NCI-H2171 treated with DMSO at 0.1 percent for 48 hours (cell line): ENCODE results near the gene ANKZF1.

Experiments used
- DNase-seq: peaks from one replicate; lab custom pipeline; 2025; lab: John Stamatoyannopoulos, UW

ANKZF1 gene

DNA sequence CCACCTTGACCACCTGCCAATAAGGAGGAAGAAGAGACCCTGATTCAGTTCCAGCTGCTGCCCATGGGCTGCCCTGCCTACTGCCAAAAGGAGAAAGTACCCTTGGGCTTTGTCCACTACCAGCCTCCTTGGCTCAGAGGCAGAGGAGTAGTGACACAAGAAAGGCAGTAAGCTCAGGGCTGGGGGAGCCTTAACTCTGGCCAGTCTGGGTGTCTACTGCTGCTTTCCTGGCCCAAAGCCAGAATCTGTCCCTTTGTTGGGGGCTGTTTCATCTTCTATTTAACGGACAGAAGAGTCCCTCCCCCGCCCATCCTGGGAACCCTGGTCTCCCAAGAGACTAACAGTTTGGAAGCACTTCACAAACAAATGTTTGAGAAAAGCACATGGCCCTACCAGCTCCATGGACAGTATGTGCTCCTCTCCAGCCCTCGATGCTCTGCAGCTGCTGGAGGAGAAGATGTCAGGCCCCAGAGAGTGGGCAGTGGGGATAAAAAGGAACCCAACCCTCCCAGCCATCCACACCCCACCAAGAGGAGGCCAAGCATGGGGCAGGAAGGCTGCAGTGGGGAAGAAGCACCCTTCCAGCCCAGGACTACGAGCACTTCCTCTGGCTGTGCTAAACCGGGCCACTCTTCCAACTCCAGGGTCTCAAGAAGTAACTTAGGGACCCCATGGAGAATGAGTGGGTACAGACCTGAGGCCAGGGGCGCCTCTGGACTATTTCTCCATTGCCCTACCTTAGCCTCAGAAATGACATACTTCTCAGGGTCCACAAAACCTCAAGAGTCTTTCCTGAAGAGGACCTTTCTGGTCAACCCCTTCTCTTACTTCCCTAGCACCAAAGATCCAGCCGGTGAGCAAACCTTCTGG, 1.3 kb upstream of the ANKZF1 start:
- DNase-seq, result no peak

- DNase-seq, result no peak
Observed at GRCh38 chr2:219228911-219229304, 698 bp upstream of the ANKZF1 start.

GRCh38 chr2:219230059-219230540, 494 bp downstream of the ANKZF1 start:
- DNase-seq, result peak; percentile 63

- DNase-seq, result no peak
Observed at GRCh38 chr2:219234331-219234730, 4.7 kb downstream of the ANKZF1 start.

DNA sequence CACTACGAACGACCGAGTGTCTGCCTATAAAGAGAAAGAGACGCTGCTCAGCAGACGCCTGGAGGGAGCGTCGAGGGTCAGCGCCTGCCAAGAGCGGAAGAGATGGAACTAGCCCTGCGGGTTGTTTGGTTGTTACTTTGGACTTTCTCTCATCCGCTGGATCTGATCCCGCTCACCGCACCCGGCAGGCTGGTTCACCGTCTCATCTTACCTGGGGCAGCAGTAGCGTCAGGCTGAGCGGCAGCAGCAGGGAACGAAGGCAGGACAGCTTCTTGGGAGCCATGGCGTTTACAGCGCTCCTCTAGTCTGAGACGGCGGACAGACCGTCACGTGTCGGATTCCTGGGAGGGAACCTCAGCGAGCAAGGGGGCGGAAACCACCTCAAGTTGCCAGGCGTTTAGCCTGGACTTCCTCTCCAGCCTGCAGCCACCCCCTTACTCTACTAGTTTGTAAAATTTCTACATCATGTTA, 13.7 kb downstream of the ANKZF1 start:
- DNase-seq, result no peak

DNA sequence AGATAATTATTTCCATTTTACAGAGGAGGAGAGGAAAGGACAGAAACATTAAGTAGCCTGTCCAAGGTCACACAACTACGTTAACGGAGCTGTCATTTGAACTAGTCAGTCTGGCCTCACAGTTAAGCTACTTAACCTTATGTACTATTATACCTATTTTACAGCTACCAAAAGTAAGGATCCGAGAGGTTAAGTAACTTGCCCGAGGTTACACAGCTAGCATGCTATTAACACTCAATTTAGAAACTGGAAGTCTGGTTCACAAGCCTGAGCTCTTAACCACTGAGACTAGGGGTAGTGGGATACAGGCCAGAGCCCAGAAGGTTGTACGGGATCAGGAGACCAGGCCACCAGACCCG, 15.2 kb downstream of the ANKZF1 start:
- no peak for DNase-seq

DNA sequence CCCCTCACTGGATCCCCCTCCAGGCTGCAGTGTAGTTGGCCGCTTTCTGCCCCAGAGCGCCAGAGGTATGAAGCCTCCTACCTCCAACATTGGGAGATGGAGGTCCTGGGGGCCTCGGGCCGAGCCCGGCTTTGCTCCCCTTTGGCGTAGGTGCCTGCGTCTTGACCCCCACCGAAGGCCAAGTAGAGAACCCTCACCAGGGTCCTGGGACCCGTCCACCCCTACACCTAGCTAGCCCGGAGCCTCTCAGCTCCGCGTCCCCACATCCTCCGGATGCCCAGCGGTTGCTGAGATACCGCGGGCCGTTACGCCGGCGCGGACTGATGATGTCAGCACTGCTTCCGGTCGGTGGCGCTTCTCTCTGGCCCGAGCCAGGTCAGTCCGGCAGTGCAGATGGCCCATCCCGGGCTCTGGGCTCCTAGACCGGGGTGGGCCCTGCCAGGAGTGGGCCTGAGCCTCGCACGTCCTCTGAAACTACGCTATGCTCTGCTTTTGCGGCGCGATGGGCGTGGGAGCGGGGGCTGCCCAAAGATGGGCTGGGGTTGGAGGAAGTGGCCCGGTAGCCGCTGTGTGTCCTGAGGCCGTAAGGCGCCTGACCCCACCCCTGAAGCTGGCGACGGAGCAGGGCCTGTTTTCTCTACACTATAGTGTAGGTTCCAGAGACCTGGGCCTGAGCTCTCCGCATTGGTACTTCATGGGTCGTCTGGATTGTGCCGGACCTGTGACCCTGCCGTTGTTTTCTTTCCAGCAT, 15.7 kb downstream of the ANKZF1 start, which contains the start of the genes GLB1L and STK16:
Gene GLB1L, minus strand, starts transcription at position 297 of the 751 bp plus-strand sequence. CDS start 1,871 bp downstream, outside the sequence.
Gene STK16, plus strand, starts transcription at position 332 of the 751 bp plus-strand sequence. CDS start 521 bp downstream, outside the sequence.
- DNase-seq, result peak; percentile 74

- DNase-seq, result no peak
Observed at GRCh38 chr2:219245899-219246230, 16.3 kb downstream of the ANKZF1 start.

DNA sequence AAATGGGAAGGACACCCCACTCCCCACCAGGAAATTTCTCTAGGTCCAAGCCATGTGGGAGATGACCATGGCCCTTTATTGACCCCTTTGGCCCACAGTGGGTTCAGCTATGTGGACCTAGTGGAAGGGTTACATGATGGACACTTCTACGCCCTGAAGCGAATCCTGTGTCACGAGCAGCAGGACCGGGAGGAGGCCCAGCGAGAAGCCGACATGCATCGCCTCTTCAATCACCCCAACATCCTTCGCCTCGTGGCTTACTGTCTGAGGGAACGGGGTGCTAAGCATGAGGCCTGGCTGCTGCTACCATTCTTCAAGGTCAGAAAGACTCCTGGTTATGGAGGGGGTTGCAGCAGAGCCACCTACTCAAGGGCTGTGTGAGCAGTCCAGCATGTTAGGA, 17.0 kb downstream of the ANKZF1 start:
- no peak for DNase-seq

DNA sequence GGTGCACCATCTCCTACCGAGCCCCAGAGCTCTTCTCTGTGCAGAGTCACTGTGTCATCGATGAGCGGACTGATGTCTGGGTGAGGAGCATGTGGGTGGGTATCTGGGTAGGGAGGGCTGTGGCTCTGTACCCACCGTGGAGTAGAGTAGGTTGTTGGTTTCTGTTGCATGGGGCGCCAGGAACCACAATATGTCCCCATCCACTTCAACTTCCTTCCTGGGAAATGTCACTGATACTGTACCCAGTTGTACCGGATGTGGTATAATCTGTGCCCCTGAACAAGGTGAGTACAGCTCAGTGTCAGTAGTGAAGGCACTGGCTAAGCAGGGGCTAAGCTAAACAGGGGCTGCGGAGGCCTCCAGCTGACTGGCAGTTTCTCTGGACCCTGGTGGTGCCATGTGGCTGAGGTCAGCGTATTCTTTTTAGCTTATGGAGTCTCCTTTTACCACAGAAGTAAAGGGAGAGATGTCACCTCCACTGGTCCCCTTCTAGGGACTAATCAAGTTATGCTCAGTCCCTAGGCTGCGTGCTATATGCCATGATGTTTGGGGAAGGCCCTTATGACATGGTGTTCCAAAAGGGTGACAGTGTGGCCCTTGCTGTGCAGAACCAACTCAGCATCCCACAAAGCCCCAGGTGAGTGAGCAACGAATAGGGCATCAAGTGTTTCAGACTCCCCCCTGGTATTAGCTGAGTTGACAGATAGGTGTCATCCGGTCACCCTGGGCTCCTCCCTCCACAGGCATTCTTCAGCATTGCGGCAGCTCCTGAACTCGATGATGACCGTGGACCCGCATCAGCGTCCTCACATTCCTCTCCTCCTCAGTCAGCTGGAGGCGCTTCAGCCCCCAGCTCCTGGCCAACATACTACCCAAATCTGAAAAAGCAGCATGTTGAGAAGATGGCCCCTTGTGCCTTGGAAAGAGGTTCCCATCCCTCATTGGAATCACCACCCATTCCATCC, 18.4 kb downstream of the ANKZF1 start:
- DNase-seq, result no peak

DNA sequence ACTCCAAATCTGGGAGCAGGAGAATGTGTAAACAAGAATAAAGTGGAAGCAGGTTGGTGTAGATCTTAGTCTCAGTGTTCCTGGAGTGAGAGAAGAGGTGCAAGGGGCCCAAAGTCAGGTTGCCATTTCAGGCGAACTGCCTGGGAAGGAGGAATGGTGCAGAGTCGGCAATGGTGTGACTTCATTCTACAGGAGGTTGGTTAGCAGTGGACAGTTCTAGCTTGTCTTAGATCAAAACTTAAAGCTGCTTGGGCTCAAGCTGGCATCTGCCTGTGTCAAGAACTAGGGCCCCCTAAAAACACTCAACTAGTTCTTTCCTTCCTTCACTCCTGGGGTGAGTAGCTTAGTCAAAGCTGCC, 19.2 kb downstream of the ANKZF1 start:
- no peak for DNase-seq

- peak; percentile 96 for DNase-seq
Observed at GRCh38 chr2:219249203-219249980, 19.8 kb downstream of the ANKZF1 start.

DNA sequence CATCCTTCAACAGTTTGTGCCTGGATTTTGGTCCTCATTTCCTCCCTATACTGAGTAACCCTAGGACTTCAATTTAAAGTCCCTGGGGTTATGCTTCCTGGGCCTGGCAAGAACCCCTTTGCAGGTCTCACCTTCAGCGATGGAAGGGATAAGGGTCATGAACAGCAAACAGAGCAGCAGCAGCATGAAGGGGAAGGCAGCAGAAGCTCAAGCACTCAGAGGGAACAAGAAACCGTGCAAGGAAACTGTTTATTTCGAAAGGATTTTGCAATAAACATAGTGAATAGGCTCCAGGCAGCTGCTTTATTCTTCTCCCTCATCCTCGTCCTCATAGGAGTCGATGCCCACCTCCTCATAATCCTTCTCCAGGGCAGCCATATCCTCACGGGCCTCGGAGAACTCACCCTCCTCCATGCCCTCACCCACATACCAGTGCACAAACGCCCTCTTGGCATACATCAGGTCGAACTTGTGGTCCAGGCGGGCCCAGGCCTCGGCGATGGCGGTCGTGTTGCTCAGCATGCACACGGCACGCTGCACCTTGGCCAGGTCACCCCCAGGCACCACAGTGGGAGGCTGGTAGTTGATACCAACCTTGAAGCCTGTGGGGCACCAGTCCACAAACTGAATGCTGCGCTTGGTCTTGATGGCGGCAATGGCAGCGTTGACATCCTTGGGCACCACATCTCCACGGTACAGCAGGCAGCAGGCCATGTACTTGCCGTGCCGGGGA, 20.6 kb downstream of the ANKZF1 start:
- no peak for DNase-seq

GRCh38 chr2:219251656-219252055, 22.1 kb downstream of the ANKZF1 start:
- no peak for DNase-seq

DNA sequence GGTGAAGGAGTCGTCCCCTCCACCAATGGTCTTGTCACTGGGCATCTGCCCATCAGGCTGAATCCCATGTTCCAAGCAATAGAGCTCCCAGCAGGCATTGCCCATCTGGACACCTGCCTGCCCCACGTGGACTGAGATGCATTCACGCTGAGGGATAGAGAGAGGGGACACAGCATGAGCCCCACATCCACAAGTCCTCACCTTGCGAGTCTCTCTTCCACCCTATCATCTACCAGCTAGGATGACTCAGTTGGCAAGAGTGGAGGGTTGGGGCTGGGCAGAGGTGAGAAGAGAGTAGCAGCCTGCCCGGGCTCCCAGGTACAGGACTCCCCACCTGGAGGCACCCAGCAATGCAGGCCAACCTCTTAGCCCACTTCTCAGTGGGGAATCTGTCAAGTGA, 22.5 kb downstream of the ANKZF1 start:
- no peak for DNase-seq

GRCh38 chr2:219252570-219252899, 22.9 kb downstream of the ANKZF1 start:
- DNase-seq, result peak; percentile 58

DNA sequence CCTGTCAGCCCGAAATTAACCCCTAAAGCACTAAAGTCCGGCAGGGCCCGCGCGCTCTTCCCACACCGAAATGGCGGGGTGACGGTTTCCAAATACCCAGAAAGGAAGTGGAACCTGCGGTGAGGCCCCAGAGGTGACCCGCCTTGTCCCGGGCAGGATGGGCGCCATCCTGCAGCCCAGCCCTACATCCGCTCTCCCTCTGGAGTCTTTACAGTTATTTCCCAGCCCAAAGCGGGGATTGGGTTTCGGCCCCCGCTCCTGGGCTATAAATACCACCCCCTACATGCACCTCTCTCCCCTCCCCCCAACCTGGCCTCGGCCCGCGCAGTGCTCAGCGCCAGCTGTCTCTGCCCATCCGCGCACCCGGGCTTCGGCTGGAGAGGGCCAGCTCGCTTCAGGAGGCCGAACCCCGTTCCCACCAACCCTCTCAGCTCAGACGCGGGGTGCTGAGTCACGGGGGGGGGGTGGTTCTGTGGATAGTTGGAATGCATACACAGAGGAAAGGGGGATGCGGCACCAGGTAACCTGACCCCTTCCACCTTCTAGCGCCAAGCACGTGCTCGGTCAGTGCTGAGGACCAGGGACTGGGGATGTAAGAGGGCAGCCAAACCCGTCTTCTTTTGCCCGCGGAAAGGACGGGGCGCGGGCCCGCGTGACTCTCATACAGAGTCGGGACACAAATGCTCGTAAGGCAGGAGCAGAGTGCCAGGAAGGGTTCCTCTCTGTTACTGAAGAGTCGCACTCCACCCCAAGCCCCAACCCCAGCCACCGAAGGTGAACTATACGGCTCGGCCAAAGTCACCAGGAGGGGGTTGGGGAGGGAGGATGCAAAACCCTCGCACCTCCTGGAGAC, 23.5 kb downstream of the ANKZF1 start, which contains the start of gene TUBA4B:
Gene TUBA4B, plus strand, starts transcription at position 344 of the 853 bp plus-strand sequence. Its CDS starts 165 bp downstream, at position 509.
- peak; percentile 68 for DNase-seq

DNA sequence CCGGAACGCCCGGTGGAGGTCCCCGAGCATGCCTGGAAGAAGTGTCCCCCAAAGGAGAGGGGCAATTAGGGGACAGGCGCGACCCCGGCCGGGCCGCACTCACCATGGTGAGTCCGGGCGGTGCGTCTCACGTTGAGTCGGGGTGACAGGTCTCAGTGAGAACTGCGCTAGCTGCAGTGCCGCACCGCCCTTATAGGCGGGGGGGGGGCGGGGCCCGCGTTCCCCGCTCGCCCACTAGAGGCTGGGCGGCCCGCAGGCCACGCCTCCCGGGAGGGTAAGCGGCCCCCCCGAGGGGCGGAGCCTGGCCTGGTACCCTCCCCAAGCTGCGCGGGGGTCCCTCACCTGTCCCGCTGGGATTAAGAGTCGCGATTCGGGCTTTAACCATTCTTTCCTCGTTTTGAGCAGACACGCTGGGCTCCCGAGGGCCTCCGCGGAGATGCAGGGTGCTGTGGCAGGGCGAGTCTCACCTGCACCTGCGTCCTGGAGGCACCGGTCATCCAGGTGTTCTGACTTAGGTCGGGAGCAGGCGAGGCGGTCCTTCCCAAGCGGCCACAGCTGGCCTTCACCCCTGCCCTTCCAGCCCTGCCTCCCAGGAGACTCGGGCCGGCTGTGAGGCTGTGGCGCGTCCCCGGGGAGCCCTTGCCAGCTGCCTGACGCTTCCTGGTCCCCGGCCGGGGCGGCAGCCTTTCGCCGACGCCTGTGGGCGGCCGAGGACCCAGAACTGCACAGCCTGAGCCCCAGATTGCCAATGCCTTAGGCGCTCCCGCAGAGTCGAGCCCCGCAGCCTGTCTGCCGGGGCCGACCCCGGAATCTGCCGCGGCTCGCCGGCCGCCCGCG, 24.4 kb downstream of the ANKZF1 start, which contains the start of gene TUBA4A:
Gene TUBA4A, minus strand, starts transcription at position 166 of the 837 bp plus-strand sequence. Its CDS starts 60 bp downstream, at position 106.
- peak; percentile 73 for DNase-seq
